Activated T-helper 17 cell treated with anti-CD3 and anti-CD28 coated beads, Interleukin-2, amount 50 U/mL, for 72 hours (primary cell): ENCODE measurements around the gene FBXO33. TPM values are rescaled to one million over a fixed set of nuclear protein-coding genes. Genes with fewer than 3 reads are reported as not detected.

Source experiments
- ATAC-seq: fragments of 150-1000 bp; cut with Tn5 transposase; replicated peaks from 2 replicates; pipeline ENCODE4 v1.10.0; 2021; ENCODE audit warnings: mild to moderate bottlenecking, moderate library complexity
- H3K27ac Mint-ChIP-seq: one replicate; pipeline ENCODE4 v1.8.0; 2022; ENCODE audit warnings: mixed read lengths
- H3K27me3 Mint-ChIP-seq: one replicate; pipeline ENCODE4 v1.8.0; 2022; ENCODE audit warnings: mixed read lengths
- H3K36me3 Mint-ChIP-seq: one replicate; pipeline ENCODE4 v1.8.0; 2022; ENCODE audit warnings: low read depth, mild to moderate bottlenecking, mixed read lengths
- H3K4me1 Mint-ChIP-seq: one replicate; pipeline ENCODE4 v1.8.0; 2022; ENCODE audit warnings: mixed read lengths
- H3K4me3 Mint-ChIP-seq: one replicate; pipeline ENCODE4 v1.8.0; 2022; ENCODE audit warnings: mild to moderate bottlenecking, mixed read lengths
- H3K9me3 Mint-ChIP-seq: one replicate; pipeline ENCODE4 v1.8.0; 2022; ENCODE audit warnings: mixed read lengths
- total RNA-seq, 2 donors: library from RNA; stranded (reverse); gene quantifications; one replicate each; pipeline ENCODE4 v1.2.3, GENCODE V29; 2022

FBXO33 gene
- total RNA-seq, result 10 to 100 TPM; 15.8 to 19.1 TPM

DNA sequence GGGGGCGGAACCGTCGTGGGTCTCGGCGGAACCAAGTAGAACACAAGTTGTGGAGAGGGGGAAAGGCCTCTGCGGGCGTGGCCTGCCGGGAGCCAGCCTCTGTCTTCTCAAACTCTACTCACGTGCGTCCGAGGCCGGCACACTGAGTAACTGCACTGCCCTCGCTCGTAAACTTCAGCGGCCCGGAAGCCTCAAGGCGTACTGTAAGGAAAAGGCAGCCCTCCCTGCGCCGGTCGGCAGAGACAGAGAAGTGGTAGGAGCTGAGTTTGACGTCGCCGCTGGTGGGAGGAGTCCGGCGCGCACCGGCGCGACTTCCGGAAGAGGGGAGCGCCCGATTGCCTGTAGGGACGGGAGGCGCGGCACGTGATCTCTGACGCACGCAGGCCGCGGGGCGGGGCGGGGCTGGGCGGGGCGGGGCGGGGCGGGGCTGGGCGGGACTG lies at the start of gene FBXO33:
FBXO33 (minus strand) TSS at position 255 of the 440 bp plus-strand sequence. CDS start 271 bp downstream, outside the sequence.
- peaks cover 34% of the 10 kb centered on the region for H3K4me1 Mint-ChIP-seq
- peak within 1 kb of the TSS; percentile 100 for H3K27ac Mint-ChIP-seq
- peaks cover 27% of the 10 kb centered on the region for H3K36me3 Mint-ChIP-seq
- no peaks in the 10 kb centered on the region for H3K27me3 Mint-ChIP-seq
- H3K9me3 Mint-ChIP-seq, result no peaks in the 10 kb centered on the region
- peak; percentile 87 for ATAC-seq
- peak within 1 kb of the TSS; percentile 100 for H3K4me3 Mint-ChIP-seq

- H3K27me3 Mint-ChIP-seq, result no peaks in the 10 kb centered on the region
- ATAC-seq, result peak; percentile 70
- H3K4me3 Mint-ChIP-seq, result no peak overlapping the region
- H3K9me3 Mint-ChIP-seq, result no peaks in the 10 kb centered on the region
- H3K27ac Mint-ChIP-seq, result no peak overlapping the region
- H3K4me1 Mint-ChIP-seq, result no peaks in the 10 kb centered on the region
- no peaks in the 10 kb centered on the region for H3K36me3 Mint-ChIP-seq
Observed at GRCh38 chr14:39474416-39474911, 42.2 kb upstream of the FBXO33 start.

- Mint-ChIP-seq H3K27me3 (no peaks in the 10 kb centered on the region), H3K4me1 (no peaks in the 10 kb centered on the region), H3K27ac (no peak overlapping the region), H3K9me3 (no peaks in the 10 kb centered on the region), H3K36me3 (no peaks in the 10 kb centered on the region), H3K4me3 (no peak overlapping the region)
- no peak for ATAC-seq
Observed at GRCh38 chr14:39472078-39472477, 39.8 kb upstream of the FBXO33 start.

DNA sequence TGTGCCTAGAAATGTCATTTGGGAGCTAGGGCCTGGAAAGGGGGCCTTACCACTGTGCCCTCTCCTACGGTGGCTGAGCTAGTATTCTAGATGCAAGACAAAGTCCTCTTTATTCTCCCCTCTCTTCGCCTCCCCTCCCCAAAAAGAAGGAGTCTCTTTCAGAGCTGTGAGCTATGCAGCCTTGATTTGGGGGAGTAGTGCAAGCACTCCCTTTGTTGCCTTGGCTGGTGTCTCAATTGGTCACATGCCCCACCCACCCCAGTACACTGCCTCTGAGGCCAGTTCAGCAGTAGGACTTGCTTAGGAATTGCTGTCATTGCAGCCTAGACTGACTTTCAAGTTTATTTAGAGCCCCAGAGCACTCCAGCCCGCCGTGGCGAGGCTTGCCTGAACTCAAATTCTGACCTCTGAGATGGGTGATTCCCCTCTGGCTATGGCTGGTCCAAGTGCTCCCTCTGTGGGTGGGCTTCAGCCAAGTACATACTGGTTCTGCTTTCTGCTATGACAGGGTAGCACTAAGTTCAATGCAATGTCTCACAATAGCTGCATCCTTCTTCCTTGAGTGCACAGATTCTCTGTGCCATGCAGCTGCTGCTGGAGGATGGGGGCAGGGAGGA lies 37.0 kb upstream of the FBXO33 start:
- Mint-ChIP-seq H3K36me3 (no peaks in the 10 kb centered on the region), H3K27me3 (no peaks in the 10 kb centered on the region), H3K9me3 (no peaks in the 10 kb centered on the region), H3K4me1 (no peaks in the 10 kb centered on the region), H3K27ac (no peak overlapping the region), H3K4me3 (no peak overlapping the region)
- ATAC-seq, result peak; percentile 55

- Mint-ChIP-seq H3K36me3 (no peaks in the 10 kb centered on the region), H3K4me3 (no peak overlapping the region), H3K27ac (no peak overlapping the region), H3K4me1 (no peaks in the 10 kb centered on the region), H3K9me3 (no peaks in the 10 kb centered on the region), H3K27me3 (no peaks in the 10 kb centered on the region)
- no peak for ATAC-seq
Observed at GRCh38 chr14:39467889-39468524, 35.8 kb upstream of the FBXO33 start.

DNA sequence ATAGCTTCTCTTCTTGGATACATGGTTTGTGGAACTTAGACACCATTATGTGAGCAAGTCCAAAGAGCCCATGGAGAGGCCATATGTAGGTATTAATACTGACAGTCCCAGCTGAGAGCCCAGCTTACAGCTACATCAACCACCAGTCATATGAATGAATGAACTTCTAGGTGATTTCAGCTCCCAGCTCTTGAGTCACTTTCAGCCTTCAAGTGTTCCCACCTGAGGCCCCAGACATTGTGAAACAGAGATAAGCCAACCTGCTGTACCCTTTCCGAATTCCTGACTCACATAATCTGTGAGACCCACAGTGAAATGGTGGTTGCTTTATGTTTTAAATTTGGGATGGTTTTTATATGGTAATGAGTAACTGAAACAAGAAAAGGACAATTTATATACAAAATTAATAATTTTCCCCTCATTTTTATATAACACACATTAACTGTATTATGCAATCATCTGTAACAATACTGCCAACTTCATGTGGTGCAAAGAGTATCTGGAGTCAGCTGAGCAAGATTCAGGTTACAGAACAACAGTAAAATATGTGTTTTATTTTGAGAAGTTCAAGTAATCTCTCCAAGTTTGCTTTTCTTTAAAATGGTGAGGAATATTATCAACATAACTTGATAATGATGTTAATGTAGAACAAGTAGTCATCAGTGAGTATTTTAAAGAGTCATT lies 27.7 kb upstream of the FBXO33 start:
- Mint-ChIP-seq H3K36me3 (no peaks in the 10 kb centered on the region), H3K27me3 (no peaks in the 10 kb centered on the region), H3K4me1 (no peaks in the 10 kb centered on the region), H3K4me3 (no peak overlapping the region), H3K27ac (no peak overlapping the region), H3K9me3 (no peaks in the 10 kb centered on the region)
- peak; percentile 34 for ATAC-seq

- Mint-ChIP-seq H3K9me3 (no peaks in the 10 kb centered on the region), H3K27me3 (no peaks in the 10 kb centered on the region), H3K4me1 (peaks cover 2% of the 10 kb centered on the region), H3K27ac (no peak overlapping the region), H3K36me3 (no peaks in the 10 kb centered on the region), H3K4me3 (no peak overlapping the region)
- no peak for ATAC-seq
Observed at GRCh38 chr14:39456702-39457250, 24.5 kb upstream of the FBXO33 start.

DNA sequence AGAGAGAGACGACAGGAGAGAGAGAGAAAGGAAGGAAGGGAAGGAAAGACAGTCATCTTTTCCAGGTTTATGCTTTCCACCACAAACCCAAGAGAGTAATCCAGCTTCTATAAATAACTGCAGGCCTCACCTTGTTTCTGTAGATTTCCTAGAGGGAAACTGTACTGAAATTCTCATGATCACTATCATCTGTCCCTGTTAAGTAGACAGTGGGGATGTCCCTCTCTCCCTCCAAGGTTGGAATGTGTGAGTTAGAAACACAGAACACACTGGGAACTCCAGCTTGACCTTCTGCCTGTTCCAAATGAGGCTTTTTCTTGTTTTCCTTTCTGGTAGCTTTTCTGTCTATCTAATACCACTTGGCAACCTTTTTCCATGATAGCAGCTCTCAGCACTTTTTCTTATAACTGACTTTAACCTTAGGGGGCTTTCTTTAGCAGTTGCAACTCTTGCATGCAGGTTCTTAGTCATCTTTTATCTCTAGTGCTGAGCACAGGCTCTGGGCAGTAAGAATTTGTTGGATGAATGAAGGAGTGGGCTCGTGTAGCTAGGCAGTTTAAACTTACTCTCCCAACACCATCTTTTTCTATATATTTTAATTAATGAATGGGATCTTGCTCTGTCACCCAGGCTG lies 22.8 kb upstream of the FBXO33 start:
- Mint-ChIP-seq H3K4me1 (peaks cover 9% of the 10 kb centered on the region), H3K27me3 (no peaks in the 10 kb centered on the region), H3K27ac (no peak overlapping the region), H3K9me3 (no peaks in the 10 kb centered on the region), H3K4me3 (no peak overlapping the region), H3K36me3 (no peaks in the 10 kb centered on the region)
- peak; percentile 31 for ATAC-seq

DNA sequence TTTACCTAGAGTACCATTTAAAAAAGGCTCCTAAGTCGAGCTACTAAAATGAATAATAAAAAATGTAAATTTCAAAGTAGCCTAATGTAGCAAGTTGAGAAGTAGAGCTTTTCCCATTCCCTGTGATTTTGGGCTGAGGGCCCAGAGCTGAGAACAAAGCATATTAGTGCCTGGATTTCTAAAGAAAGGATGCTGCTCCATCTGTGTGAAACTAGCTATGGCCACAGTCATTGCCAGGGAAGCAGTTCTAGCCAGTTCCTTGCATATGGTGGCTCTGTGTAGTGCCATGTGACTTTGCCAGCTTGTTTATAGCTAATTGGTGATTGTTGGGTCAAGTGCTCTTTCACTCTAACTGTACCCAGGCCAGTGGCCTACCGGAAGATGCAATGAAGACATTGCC lies 20.4 kb upstream of the FBXO33 start:
- Mint-ChIP-seq H3K27ac (no peak overlapping the region), H3K27me3 (no peaks in the 10 kb centered on the region), H3K4me3 (no peak overlapping the region), H3K9me3 (no peaks in the 10 kb centered on the region), H3K4me1 (peaks cover 9% of the 10 kb centered on the region), H3K36me3 (no peaks in the 10 kb centered on the region)
- no peak for ATAC-seq

DNA sequence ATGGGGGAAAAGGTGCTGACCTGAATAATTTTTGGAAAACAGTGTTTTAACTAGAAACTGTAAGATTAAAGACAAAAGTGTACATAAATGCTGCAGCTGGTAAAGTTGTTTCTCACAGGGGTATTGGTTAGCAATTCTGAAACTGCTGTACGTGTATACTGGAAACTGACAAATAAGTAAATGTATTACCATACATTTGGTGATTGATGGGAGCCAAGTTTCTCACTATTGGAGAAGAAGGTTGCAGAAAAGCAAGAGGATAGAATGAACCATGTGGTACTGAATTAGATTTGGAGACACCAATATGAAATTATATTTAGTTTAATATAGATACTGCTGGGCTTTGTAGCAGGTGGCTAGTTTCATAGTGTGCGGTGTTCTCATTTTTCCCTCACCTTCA lies 19.6 kb upstream of the FBXO33 start:
- Mint-ChIP-seq H3K9me3 (no peaks in the 10 kb centered on the region), H3K27me3 (no peaks in the 10 kb centered on the region), H3K36me3 (no peaks in the 10 kb centered on the region), H3K4me3 (peak overlapping the region; percentile 38), H3K4me1 (peaks cover 18% of the 10 kb centered on the region), H3K27ac (peak overlapping the region; percentile 1)
- ATAC-seq, result peak; percentile 78

DNA sequence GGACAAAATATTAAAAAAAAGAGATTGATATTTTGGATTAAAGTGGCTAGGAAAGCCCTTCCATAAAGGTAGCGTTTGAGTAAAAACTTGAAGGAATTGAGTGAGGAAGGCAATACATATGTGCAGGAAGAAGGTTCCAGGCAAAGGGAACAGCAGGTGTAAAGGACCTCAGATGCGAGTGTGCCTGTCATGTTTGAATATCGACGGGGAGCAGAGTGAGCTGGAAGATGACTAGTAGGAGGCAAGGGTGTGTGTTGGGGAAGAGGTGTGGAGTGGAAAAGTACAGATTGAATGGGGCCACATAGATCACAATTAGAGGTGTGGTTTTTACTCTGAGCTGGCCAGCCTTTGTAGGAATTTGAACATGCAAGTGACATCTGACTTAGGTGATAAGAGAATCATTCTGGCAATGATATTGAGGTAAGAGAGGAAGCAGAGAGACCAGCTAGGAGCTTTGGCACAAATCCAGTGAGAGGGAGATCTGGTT lies 15.0 kb upstream of the FBXO33 start:
- H3K36me3 Mint-ChIP-seq, result no peaks in the 10 kb centered on the region
- ATAC-seq, result peak; percentile 33
- peak overlapping the region; percentile 77 for H3K27ac Mint-ChIP-seq
- peaks cover 23% of the 10 kb centered on the region for H3K4me1 Mint-ChIP-seq
- peak overlapping the region; percentile 33 for H3K4me3 Mint-ChIP-seq
- no peaks in the 10 kb centered on the region for H3K27me3 Mint-ChIP-seq
- no peaks in the 10 kb centered on the region for H3K9me3 Mint-ChIP-seq

- Mint-ChIP-seq H3K9me3 (no peaks in the 10 kb centered on the region), H3K36me3 (no peaks in the 10 kb centered on the region), H3K27me3 (no peaks in the 10 kb centered on the region), H3K27ac (peak overlapping the region; percentile 77), H3K4me1 (peaks cover 16% of the 10 kb centered on the region), H3K4me3 (peak overlapping the region; percentile 33)
- ATAC-seq, result peak; percentile 37
Observed at GRCh38 chr14:39446131-39446744, 14.0 kb upstream of the FBXO33 start.

DNA sequence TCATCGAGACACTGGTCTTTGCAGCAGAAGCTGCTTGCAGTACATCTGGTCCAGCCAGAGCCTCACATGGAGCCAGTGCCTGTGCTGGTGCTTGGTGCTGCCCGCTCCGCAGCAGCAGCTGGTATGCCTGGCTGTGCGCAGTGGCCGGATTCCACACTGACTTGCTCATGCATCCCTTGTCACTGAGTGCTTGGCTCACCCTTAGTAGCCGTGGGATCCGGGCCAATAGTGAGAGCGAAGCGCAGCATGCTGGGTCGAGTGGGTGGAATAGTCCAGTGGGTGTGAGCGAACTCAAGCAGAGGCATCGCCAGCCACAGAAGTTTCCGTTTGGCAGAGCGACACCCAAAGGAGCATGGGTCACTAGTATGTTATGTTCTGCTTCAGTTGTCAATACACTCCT lies 10.1 kb upstream of the FBXO33 start:
- Mint-ChIP-seq H3K36me3 (no peaks in the 10 kb centered on the region), H3K27ac (no peak overlapping the region), H3K4me1 (peaks cover 10% of the 10 kb centered on the region), H3K9me3 (no peaks in the 10 kb centered on the region), H3K27me3 (no peaks in the 10 kb centered on the region), H3K4me3 (no peak overlapping the region)
- ATAC-seq, result no peak

DNA sequence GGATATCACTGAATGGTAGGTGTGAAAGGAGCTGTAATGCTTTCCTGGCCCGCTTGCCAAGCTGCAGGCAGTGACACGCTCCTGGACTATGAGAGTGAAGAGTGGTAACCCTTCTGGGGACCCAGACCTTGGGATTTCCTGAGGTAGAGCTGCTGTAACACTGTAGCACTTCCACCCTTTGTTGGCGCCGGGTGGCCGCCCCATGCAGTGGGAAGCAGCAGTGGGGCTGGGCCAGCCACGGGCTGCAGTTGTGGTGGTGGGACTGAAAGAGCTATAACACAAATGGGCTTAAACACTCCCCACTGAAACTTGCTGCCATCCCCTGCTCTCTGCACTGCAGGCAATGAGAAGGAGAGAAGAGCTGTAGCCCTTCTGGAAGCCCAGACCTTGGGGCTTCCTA lies 9.6 kb upstream of the FBXO33 start:
- no peak for ATAC-seq
- Mint-ChIP-seq H3K27ac (no peak overlapping the region), H3K4me3 (no peak overlapping the region), H3K9me3 (no peaks in the 10 kb centered on the region), H3K36me3 (no peaks in the 10 kb centered on the region), H3K4me1 (peaks cover 5% of the 10 kb centered on the region), H3K27me3 (no peaks in the 10 kb centered on the region)
